Gastrocnemius medialis (tissue), 4 donors: Measurements from ENCODE around the gene HCFC2.

ENCODE experiments used
- CTCF ChIP-seq, 5 experiments: fragments of 450-650 bp in 3 of 5; fragments of 200-600 bp in 2 of 5; sonication (generic) in 2 of 5; IDR thresholded peaks in 4 of 5; conservative IDR thresholded peaks in 1 of 5; 1 replicate in 4 of 5; 2 replicates in 1 of 5; pipeline ENCODE4 v1.5.1; 2016 to 2019; ENCODE audit warnings: antibody characterized with exemption in 5 of 5, mild to moderate bottlenecking in 3 of 5, moderate library complexity in 3 of 5
- POLR2A ChIP-seq, 2 donors: fragments of 450-650 bp; IDR thresholded peaks; one replicate each; pipeline ENCODE4 v1.6.1; 2017; ENCODE audit warnings: antibody characterized with exemption in 2 of 2, mild to moderate bottlenecking in 2 of 2, moderate library complexity in 2 of 2

DNA sequence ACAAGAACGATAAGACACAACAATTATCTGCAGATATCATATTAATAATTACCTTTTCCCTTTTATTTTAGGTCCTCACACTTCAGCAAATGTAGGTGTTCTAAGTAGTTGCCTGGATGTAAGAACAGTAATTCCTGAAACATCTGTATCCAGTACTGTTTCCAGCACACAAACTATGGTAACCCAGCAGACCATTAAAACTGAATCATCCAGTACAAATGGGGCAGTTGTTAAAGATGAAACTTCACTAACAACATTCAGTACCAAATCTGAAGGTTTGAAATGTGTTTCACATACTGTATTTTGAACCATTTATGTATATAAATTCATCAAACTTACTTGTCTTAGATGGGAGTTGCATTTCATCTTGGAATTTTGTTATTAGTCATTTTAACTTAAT, 31.0 kb downstream of the HCFC2 start:
- no peak for TF ChIP-seq CTCF (IDR thresholded peaks at IDR 0.05 in 4 of 5, conservative IDR thresholded peaks at IDR 0.05 in 1 of 5)
- no peak for TF ChIP-seq POLR2A (IDR thresholded peaks at IDR 0.05)
